Esophagus squamous epithelium (tissue), 4 donors: ENCODE results near the gene ARHGAP27.

Experiments
- POLR2A ChIP-seq, 4 donors: fragments of 450-650 bp; IDR thresholded peaks; one replicate each; pipeline ENCODE4 v1.6.1; 2017; ENCODE audit warnings: antibody characterized with exemption in 4 of 4, mild to moderate bottlenecking in 4 of 4, moderate library complexity in 3 of 4
- TF ChIP-seq, protein P1 (sequence below), 6 experiments: fragments of 450-650 bp in 4 of 6; fragments of 200-600 bp in 2 of 6; sonication (generic) in 2 of 6; IDR thresholded peaks; one replicate each; pipeline ENCODE4 v1.5.1; 2016 to 2019; ENCODE audit warnings: antibody characterized with exemption in 6 of 6, mild to moderate bottlenecking in 4 of 6, moderate library complexity in 4 of 6

- no peak for TF ChIP-seq POLR2A (IDR thresholded peaks at IDR 0.05)
- TF ChIP-seq, protein P1, sequence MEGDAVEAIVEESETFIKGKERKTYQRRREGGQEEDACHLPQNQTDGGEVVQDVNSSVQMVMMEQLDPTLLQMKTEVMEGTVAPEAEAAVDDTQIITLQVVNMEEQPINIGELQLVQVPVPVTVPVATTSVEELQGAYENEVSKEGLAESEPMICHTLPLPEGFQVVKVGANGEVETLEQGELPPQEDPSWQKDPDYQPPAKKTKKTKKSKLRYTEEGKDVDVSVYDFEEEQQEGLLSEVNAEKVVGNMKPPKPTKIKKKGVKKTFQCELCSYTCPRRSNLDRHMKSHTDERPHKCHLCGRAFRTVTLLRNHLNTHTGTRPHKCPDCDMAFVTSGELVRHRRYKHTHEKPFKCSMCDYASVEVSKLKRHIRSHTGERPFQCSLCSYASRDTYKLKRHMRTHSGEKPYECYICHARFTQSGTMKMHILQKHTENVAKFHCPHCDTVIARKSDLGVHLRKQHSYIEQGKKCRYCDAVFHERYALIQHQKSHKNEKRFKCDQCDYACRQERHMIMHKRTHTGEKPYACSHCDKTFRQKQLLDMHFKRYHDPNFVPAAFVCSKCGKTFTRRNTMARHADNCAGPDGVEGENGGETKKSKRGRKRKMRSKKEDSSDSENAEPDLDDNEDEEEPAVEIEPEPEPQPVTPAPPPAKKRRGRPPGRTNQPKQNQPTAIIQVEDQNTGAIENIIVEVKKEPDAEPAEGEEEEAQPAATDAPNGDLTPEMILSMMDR (IDR thresholded peaks at IDR 0.05), result no peak
These were observed 19.2 kb downstream of the ARHGAP27 start for GRCh38 chr17:45413498-45413923.
